ENCODE measurements around the gene GPBP1.

The GPBP1 gene

DNA sequence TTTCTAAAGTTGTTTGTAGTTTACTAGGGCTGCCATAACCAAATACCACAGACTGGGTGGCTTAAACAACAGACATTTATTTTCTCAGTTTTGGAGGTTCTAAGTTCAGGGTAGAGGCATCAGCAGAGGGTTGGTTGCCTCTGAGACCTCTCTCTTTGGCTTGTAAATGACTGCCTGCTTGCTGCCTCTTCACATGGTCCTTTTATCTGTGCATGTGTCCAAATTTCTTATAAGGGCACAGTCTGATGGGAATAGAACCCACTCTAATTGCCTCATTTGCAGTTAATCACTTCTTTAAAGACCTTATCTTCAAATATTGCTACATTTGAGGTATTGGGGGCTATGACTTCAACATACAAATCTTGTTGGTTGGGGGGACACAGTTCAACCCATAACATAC lies 36.8 kb downstream of the GPBP1 start:
- TF ChIP-seq POLR2A (IDR thresholded peaks at IDR 0.05; ENCODE audit: low read depth, low read length): no peak
- DNase-seq (ENCODE audit: insufficient read length, low spot score) (no peak), FAIRE-seq (no peak)

DNA sequence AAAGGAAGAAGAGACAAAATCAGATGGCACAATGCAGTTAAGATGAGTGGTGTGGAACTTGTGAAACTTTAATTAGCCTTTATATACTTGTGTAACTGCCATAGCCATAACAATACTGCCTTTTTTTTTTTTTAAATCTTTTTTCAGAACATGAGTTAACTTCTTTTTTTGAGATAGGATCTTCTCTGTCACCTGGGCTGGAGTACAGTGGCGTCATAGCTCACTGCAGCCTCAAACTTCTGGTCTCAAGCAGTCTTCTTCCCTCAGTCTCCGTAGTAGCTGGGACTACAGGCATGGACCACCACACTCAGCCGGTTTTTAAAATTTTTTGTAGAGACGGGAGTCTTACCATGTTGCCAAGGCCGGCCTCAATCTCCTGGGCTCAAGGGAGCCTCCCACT lies 37.2 kb downstream of the GPBP1 start:
- no peak for DNase-seq (ENCODE audit: insufficient read length, low spot score)
- TF ChIP-seq POLR2A (IDR thresholded peaks at IDR 0.05; ENCODE audit: low read depth, low read length): no peak
- no peak for FAIRE-seq

- FAIRE-seq (no peak), DNase-seq (ENCODE audit: insufficient read length, low spot score) (no peak)
- TF ChIP-seq POLR2A (IDR thresholded peaks at IDR 0.05; ENCODE audit: low read depth, low read length): no peak
These were observed 41.9 kb downstream of the GPBP1 start for GRCh38 chr5:57215629-57216195.

DNA sequence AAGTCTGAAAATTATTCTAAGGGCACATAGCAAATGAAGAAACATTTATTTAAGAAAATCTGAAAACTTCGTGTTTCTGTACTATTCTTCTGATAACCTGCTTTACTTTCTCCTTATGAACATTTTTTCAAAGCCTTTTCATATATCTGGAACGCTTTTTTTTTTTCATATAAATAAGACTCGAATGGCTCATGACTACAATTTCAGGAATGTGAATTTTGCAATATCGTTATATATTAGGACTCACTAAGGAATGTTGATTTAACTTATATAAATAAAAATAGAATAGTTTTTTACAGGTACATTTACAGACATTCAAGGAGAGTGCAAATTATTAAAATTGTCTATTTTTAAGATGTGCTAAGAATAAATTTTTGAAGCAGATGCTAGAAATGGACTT lies 42.9 kb downstream of the GPBP1 start:
- DNase-seq (ENCODE audit: insufficient read length, low spot score) (peak; percentile 8), FAIRE-seq (no peak)
- no peak for TF ChIP-seq POLR2A (IDR thresholded peaks at IDR 0.05; ENCODE audit: low read depth, low read length)

DNA sequence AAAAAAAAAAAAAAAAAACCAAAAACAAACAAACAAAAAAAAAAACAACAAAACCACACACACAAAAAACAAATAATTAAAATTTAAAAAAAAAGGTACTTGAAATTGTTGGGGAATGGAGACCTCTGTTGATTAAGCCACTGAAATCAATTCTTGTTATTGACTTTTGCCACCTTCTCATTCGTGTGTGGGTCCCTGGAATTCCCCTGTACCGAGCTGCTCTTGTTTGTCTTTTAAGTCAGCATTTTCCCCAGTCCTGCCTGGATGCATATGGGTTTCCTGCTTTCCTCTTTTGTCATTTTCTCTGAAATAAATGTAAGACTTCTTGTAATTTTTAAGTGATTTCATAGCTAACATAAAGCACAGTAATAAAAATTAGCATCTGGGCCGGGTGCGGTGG lies 45.5 kb downstream of the GPBP1 start:
- FAIRE-seq (no peak), DNase-seq (ENCODE audit: insufficient read length, low spot score) (no peak)
- no peak for TF ChIP-seq POLR2A (IDR thresholded peaks at IDR 0.05; ENCODE audit: low read depth, low read length)

GRCh38 chr5:57221049-57221568 lies 47.2 kb downstream of the GPBP1 start:
- no peak for TF ChIP-seq POLR2A (IDR thresholded peaks at IDR 0.05; ENCODE audit: low read depth, low read length)
- FAIRE-seq (peak; percentile 67), DNase-seq (ENCODE audit: insufficient read length, low spot score) (peak; percentile 7)

GRCh38 chr5:57225553-57225952 lies 51.7 kb downstream of the GPBP1 start:
- DNase-seq (ENCODE audit: insufficient read length, low spot score) (no peak), FAIRE-seq (no peak)
- TF ChIP-seq POLR2A (IDR thresholded peaks at IDR 0.05; ENCODE audit: low read depth, low read length): no peak

DNA sequence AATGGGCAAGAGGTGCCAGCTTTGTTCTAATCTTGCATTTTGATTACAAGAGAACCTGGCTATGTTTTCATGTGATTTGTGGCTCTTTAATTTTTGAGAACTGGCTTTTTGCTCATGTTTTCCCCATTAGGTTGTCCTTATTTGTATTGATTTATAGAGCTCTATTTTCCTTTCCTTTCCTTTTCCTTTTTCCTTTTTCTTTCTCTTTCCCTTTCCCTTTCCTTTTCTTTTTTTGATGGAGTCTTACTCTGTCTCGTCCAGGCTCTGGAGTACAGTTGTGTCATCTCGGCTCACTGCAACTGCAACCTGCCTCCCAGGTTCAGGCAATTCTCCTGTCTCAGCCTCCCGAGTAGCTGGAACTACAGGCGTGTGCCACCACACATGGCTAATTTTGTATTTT lies 55.5 kb downstream of the GPBP1 start:
- TF ChIP-seq POLR2A (IDR thresholded peaks at IDR 0.05; ENCODE audit: low read depth, low read length): no peak
- no peak for FAIRE-seq

GRCh38 chr5:57231607-57232006 lies 57.7 kb downstream of the GPBP1 start:
- DNase-seq (ENCODE audit: insufficient read length, low spot score): no peak
- TF ChIP-seq POLR2A (IDR thresholded peaks at IDR 0.05; ENCODE audit: low read depth, low read length): no peak
- FAIRE-seq: no peak

More for the DNA sequence above, 55.5 kb downstream of the GPBP1 start:
- no peak for DNase-seq (ENCODE audit: insufficient read length, low spot score)

DNA sequence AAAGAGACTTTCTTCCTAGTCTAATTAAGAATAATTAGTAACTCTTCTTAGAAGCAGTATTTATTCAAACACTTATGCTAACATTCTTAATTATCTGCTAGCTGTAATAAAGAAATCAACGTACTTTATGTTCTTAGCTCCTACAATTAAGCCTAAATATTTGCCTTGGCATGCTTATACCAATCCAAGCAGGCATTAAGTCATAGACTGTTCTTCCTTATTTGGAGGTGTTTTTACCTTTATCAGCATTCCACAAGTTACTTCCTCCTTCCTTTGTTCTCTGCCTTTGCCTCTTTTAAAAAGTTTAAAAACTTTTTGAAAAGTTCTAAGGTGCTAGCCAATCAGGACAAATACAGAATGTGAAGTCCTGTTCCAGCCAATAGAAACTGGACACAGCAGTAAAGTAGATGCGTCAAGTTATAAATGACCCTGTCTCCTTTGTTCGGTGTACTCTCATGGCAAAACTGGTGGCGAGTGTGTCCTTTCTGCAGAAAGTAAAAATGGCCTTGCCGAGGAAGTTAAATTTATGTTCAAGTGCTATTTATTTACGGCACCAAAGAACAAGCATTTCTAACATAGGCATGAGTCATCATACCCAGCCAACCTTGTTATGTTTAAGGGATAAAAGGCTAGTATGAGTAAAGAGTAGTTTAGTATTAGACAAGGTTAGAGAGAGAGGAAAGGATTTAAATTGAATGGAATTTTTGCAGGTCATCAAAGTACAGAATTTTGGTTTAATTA lies 58.6 kb downstream of the GPBP1 start:
- no peak for TF ChIP-seq POLR2A (IDR thresholded peaks at IDR 0.05; ENCODE audit: low read depth, low read length)
- DNase-seq (ENCODE audit: insufficient read length, low spot score) (no peak), FAIRE-seq (no peak)

DNA sequence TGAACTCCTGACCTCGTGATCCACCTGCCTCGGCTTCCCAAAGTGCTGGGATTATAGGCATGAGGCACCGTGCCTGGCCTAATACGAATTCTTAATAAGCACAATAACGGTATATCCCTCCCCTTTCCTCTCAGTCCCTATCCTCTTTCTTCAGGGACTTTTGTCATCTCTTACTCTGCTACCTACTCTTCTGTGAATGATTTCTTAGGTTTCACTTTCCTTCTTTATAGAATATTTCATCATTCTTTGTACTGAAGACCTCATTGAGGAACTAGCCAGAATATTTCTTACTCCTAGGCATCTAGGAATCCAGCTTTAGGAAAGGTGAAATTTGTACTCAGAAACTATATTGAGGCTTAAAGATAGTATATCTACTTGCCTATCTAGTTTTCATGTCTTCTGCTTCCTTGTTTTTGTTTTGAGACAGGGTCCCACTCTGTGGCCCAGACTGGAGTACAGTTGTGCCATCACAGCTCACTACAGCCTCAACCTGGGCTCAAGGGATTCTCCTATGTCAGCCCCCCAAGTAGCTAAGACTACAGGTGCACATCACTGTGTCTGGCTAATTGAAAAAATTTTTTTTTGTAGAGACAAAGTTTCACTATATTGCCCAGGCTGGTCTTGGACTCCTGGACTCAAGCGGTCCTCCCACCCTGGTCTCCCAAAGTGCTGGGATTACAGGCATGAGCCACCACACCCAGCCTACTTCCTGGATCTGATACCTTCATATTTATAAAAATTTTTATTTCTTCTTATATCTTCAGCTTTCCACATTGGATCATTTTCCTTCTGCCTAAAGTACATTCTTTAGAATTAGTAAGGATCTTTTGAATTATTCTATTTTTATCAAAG lies 69.7 kb downstream of the GPBP1 start:
- FAIRE-seq (no peak), DNase-seq (ENCODE audit: insufficient read length, low spot score) (no peak)
- no peak for TF ChIP-seq POLR2A (IDR thresholded peaks at IDR 0.05; ENCODE audit: low read depth, low read length)

- DNase-seq (ENCODE audit: insufficient read length, low spot score): no peak
- TF ChIP-seq POLR2A (IDR thresholded peaks at IDR 0.05; ENCODE audit: low read depth, low read length): no peak
- FAIRE-seq: no peak
These were observed 70.5 kb downstream of the GPBP1 start for GRCh38 chr5:57244331-57244730.

DNA sequence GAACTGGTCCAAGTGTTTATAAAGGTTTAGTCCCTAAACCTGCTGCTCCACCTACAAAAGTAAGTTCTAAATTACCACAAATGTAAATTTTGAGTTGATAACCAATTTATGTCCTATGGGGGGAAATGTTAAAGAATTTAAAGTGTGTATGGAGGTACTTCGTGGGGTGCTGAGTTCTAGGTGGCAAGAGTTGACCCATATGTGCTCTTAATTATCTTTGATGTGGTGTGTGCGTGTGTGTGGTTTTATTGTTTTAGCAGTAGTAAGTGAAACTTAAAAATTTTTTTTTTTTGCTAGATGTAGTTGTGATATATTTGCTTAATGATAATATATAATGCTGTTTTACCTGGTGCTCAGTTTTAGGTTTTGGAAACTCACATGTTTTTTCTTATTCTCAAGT lies 72.6 kb downstream of the GPBP1 start:
- FAIRE-seq (no peak), DNase-seq (ENCODE audit: insufficient read length, low spot score) (no peak)
- no peak for TF ChIP-seq POLR2A (IDR thresholded peaks at IDR 0.05; ENCODE audit: low read depth, low read length)

DNA sequence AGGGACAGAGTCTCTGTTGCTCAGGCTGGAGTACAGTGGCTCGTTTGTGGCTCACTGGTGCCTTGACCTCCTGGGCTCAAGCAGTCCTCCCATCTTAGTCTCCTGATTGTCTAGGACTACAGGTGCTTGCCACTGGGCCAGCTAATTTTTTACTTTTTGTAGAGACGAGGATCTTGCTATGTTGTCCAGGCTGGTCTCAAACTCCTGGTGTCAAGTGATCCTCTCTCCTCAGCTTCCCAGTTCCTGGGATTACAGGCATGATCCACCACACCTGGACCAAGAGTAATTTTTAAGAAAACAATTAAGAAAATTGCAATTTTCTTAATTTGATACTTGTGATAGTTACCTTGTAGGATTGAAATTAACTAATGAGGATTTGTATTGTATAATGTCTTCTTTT lies 73.9 kb downstream of the GPBP1 start:
- DNase-seq (ENCODE audit: insufficient read length, low spot score): no peak
- no peak for FAIRE-seq
- no peak for TF ChIP-seq POLR2A (IDR thresholded peaks at IDR 0.05; ENCODE audit: low read depth, low read length)
